GM21381 (cell line): ENCODE data around the gene PRLHR.
"Not testable (repeated sequence)": the region's sequence is repeated elsewhere in the genome, so short reads cannot be mapped to it uniquely, and the experiment has no call there.

ENCODE experiments used
- ATAC-seq: cut with Tn5 transposase; IDR thresholded peaks from one replicate; pipeline ENCODE4 v1.9.1; 2021; ENCODE audit warnings: mild to moderate bottlenecking, moderate library complexity; ENCODE audit not compliant: unreplicated experiment

The PRLHR gene

DNA sequence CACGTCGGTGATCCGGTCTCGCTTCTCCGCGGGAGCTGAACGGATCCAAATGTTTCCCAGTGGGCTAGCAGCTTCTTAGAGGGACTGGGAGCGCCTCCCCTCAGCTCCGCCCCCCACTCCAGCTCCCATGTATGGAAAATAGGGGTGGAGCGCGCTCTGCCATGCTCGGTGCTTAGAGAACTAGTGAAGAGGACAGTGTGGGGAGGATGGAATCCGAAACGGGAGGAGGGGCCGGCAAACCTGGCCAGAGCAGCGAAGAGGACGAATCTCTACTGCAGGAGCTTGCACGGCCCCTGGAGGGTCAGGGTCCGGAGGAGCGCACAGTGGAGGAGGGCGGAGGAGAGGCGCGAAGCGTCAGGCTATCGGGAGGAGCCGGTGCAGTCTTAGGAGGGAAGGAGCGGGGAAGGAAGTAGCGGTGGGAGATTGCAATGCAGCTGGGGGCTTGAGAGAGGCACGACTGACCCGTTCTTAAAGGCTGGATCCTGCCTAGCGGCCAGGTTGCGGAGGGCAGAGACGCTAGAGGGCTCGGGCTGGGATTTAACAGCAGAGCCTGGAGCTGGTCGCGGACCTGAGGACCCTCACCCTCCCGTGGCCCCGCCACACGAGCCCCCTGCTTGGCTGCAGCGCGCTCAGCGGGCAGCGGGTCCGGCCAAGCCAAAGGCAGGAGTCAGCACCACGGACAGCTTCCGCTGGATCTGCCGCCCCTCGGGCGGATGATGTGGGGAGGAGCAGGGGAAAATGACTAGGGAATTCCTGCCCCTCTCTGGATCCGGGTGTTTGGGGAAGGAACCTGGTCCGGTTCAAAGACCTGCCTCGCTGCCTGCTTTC, at the start of gene PRLHR:
Gene PRLHR, minus strand, starts transcription at position 51 of the 828 bp plus-strand sequence. CDS start 404 bp downstream, outside the sequence.
- no peak for ATAC-seq

DNA sequence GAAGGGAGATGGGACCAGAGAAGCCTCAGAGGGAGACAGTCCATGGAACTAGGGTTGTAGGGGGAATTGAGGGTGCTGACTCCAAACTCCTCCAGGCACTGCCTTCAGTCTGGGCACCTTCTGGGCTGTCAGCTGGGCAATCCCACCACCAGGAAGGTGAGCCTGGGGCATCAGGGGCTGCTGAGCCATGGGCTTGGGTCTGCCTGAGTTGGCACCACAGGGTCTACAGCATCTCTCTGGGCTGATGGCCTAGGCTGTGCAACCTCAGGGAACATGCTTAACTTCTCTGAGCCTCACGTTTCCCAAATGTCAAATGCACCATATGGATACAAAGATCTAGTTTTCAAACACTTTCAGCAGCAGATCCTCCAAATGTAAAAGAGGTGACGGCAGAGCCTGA, 46.8 kb upstream of the PRLHR start:
- no peak for ATAC-seq

DNA sequence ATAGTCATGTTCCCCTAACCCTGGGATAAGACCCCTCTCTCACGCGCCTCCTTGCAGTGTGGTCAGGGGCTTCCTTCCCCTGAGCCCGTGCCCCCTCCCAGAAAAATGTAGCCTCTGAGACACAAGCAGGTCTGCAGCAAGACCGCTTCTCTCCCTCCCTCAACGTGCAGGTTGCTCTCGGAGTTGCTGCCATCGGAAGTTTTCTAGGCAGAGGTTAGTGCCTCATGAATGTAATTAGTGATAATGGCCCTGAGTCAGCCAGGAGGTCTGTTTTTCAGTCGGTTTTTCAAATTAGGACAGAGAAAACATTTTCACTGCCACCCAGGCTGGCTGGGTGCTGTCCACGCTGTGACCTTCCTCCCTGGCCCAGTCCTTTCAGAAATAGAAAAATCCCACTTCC, 43.2 kb upstream of the PRLHR start:
- ATAC-seq: no peak

DNA sequence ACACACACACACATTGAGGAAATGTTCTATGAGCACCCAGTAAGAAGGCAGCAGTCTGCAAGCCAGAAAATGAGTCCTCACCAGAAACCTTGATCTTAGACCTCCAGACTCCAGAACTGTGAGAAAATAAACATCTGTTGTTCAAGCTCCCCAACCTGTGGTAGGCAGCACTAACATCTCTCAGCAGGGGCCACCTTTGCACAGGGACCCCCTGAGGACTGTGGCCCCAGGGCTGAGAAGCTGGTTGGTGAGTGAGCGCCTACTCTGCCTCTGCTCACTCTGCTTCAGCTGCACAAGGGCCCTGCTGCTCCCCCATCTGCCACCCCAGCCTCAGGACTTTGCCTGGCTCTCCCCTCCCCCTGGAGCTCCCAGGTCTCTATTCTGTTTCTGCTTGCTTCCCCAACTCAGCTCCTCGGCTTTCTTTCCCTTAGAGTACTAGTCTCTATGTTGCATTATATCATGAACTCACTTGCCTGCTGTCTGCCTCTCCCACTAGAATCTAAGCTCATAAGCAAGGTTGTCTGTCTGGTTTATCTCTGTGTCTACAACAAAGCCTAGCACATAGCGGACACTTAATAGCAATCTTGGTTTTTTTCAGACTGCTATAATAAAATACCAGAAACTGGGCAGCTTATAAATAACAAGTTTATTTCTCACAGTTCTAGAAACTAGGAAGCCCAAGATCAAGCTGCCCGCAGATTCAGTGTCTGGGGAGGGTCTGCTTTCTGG, 40.4 kb upstream of the PRLHR start:
- no peak for ATAC-seq

DNA sequence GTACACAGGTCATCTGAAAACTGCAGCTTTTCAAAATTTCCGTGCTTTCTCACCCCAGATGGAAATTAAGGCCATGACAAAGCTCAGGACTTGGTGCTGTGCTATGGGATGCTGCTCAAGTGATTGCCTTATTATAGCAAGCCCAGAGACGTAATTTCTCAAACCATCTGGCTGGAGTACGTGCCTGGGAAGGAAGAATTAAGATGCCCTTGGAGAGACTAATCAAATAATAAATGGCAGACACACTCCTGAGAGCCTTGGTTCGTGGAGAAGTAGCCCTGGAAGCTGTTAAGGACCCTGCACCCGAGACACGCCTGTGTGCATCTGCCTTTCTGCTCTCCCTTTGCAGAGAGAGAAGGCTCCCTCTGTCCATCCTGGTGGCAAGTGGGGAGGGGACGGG, 38.3 kb upstream of the PRLHR start:
- ATAC-seq: no peak

GRCh38 chr10:118629211-118629610, 33.8 kb upstream of the PRLHR start:
- no peak for ATAC-seq

- ATAC-seq: no peak
Observed at GRCh38 chr10:118628397-118628796, 32.9 kb upstream of the PRLHR start.

DNA sequence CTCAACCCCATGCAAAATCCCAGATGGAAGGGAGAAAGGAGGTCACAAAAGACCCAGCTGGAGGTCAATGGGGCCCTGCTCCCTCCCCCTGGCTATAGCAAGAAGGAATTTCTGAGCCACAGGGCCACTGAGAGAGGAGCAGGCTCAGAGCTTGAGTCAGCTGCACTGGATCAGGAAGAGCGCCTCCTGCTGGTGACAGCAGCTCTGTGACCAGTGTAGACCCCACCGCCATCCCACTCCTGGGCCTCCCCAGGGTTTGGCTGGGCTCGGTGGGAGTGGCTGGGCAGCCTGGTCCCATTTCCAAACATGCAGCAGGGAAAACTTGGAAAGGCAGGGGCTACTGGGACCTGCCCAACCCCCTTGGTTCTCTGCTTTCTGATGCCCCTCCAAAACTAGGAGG, 31.5 kb upstream of the PRLHR start:
- ATAC-seq: no peak

GRCh38 chr10:118625504-118625903, 30.1 kb upstream of the PRLHR start:
- no peak for ATAC-seq

DNA sequence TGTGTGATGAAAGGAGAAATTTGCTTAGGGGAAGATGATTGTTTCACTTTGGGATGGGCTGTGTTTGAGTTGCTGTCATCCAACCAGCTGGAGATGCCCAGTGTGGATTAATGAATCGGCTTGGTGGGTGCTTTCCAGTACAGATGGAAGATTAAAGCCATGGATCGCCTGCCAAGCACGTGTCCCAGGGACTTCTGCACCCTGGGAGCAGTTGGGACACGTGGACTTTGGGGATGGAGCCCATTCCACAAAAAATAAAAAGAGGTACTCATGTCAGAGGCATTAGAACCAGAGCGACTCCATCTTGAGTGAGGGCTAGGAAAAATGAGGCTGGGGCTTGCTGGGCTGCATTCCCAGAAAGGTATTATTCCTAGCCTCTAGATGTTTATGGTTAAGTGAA, 29.3 kb upstream of the PRLHR start:
- ATAC-seq: no peak

- ATAC-seq: no peak
Observed at GRCh38 chr10:118621304-118621942, 26.0 kb upstream of the PRLHR start.

DNA sequence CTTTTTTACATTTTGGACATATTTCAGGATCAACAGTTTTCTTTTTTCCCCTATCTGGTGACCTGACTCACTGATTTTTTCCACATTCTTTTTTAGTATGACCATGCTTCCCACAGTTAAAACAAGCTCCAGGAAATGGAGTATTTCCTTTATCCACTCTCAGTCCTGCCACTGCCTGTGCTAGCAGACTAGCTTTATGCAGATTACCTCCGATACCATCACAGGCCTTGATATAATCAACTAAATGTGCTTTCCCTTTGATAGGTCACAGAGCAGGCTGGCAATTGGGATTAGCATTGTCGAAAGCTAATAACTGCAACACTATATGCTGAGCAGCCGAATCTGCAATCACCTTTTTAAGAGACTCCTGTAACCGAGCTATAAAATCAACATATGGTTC, 18.4 kb upstream of the PRLHR start:
- not testable (repeated sequence) for ATAC-seq

DNA sequence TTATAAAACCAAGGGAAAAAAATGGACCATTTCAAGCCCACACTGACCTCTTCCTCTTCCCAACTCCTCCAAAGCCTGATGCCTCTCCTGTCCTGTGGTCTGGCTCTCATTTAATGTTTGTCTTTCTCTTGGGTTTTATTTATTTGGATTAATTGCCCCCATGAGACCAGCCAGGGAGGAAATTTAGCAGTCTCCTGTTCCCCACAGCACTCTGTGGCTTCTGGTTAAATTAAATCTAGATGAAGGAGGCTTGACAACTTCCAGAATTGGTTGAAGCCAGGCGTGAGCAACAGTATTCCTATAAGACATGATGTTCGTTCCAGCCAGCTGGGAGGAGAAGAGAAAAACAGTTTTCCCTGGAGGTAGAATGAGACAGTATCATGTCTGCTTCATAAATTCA, 15.1 kb upstream of the PRLHR start:
- no peak for ATAC-seq

GRCh38 chr10:118607768-118608354, 12.4 kb upstream of the PRLHR start:
- no peak for ATAC-seq

GRCh38 chr10:118605694-118606093, 10.2 kb upstream of the PRLHR start:
- ATAC-seq: no peak

GRCh38 chr10:118596426-118597124, 1.1 kb upstream of the PRLHR start:
- ATAC-seq: no peak

- ATAC-seq: no peak
Observed at GRCh38 chr10:118595064-118595420, 406 bp downstream of the PRLHR start.

DNA sequence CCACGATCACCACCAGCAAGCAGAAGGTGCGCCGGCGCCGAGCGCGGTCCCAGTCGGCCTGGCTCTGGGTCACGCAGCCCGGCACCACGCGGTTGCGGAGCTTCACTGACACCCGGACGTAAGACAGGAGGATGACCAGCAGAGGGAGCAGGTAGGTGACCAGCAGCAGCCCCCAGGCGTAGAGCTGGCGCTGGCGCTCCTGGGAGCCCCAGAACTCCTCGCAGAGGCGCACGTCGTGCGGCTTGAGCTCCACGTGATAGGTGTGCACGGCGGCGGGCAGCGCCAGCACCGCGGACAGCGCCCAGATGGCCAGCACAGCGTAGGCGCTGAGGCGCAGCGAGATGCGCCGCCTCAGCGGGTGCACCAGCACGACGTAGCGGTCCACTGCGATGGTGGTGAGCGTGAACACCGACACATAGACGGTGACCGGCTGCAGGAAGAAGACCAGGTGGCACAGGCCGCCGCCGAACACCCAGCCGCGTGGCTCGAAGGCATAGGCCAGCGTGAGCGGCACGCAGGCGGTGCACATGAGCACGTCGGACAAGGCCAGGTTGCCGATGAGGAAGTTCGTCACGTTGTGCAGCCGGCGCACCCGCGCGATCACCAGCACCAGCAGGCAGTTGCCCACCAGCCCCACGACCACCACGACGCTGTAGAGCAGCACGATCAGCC, 920 bp downstream of the PRLHR start:
- no peak for ATAC-seq

DNA sequence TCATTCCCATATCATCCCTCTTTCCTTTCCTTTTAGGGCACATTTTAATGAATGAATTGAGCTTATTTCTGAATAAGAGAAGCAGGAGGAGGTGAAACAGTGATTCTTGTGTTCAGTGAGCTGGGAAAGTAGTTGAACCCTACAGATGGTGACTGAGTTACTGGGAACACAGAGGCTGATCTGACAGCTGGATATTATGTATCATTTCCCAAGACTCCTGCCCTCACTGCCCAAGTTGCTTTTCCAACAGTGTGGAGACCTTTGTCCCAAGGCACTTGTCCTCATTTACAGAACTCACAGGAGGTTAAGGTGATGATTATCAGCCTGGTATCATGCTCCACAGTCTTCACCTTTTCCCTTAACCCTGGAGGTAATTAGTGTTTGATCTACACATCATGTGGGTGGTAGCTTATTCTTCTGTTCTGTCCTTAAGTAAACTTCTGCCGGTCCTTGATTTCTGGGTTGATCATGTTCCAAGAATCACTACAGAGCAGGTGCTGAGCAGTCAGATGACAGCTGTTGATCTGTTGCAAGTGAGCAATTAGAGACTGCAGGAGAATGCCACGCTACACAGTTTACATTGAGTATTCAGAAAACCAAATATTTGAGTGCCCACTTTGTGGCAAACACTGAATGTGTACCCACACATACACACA, 2.6 kb downstream of the PRLHR start:
- no peak for ATAC-seq

- ATAC-seq: no peak
Observed at GRCh38 chr10:118590334-118590733, 5.1 kb downstream of the PRLHR start.
